Trophoblast cell (in vitro differentiated cells and primary cell): ENCODE data around the gene SSR4.

Source experiments
- DNase-seq, 2 donors: peaks; one replicate each; pipeline ENCODE4 v3.0.0-alpha.2; 2016
- H2AFZ ChIP-seq: 2 replicates; pipeline ENCODE4 v1.6.1; 2013; ENCODE audit warnings: low read length, moderate library complexity, mild to moderate bottlenecking; ENCODE audit not compliant: insufficient read depth, poor library complexity
- H2AK5ac ChIP-seq: 2 replicates; pipeline ENCODE4 v1.6.1; 2013; ENCODE audit warnings: mild to moderate bottlenecking, low read length
- H2BK120ac ChIP-seq: 2 replicates; pipeline ENCODE4 v1.6.1; 2013; ENCODE audit warnings: low read length, mild to moderate bottlenecking, moderate library complexity; ENCODE audit not compliant: insufficient read depth, poor library complexity
- H2BK12ac ChIP-seq: 2 replicates; pipeline ENCODE4 v1.6.1; 2013; ENCODE audit warnings: mild to moderate bottlenecking, low read length, moderate library complexity
- H2BK5ac ChIP-seq: 2 replicates; pipeline ENCODE4 v1.6.1; 2013; ENCODE audit warnings: low read length, low read depth, moderate library complexity, mild to moderate bottlenecking; ENCODE audit not compliant: poor library complexity
- H3K14ac ChIP-seq: 2 replicates; pipeline ENCODE4 v1.6.1; 2013; ENCODE audit warnings: mild to moderate bottlenecking, low read length
- H3K18ac ChIP-seq: 2 replicates; pipeline ENCODE4 v1.6.1; 2013; ENCODE audit warnings: mild to moderate bottlenecking, low read length
- H3K23ac ChIP-seq: 2 replicates; pipeline ENCODE4 v1.6.1; 2013; ENCODE audit warnings: low read length
- H3K27ac ChIP-seq: 2 replicates; pipeline ENCODE4 v1.5.1; 2013; ENCODE audit warnings: low read depth, mild to moderate bottlenecking, inconsistent platforms, low read length, moderate library complexity
- H3K27me3 ChIP-seq: 2 replicates; pipeline ENCODE4 v1.6.1; 2013; ENCODE audit warnings: inconsistent platforms, mild to moderate bottlenecking, low read length, moderate library complexity; ENCODE audit not compliant: insufficient read depth
- H3K36me3 ChIP-seq, 2 experiments: 1 replicate in 1 of 2; 2 replicates in 1 of 2; pipeline ENCODE4 v1.6.1; 2013; ENCODE audit warnings: low read length in 2 of 2, mild to moderate bottlenecking in 2 of 2, moderate library complexity in 1 of 2; ENCODE audit not compliant: insufficient read depth in 2 of 2, control insufficient read depth in 1 of 2
- H3K4ac ChIP-seq: 2 replicates; pipeline ENCODE4 v1.6.1; 2013; ENCODE audit warnings: low read depth, mild to moderate bottlenecking, low read length, moderate library complexity
- H3K4me1 ChIP-seq, 2 experiments: 1 replicate in 1 of 2; 2 replicates in 1 of 2; pipeline ENCODE4 v1.6.1; 2013; ENCODE audit warnings: low read length in 2 of 2, mild to moderate bottlenecking in 2 of 2, moderate library complexity in 1 of 2; ENCODE audit not compliant: insufficient read depth in 2 of 2, control insufficient read depth in 1 of 2
- H3K4me2 ChIP-seq: 2 replicates; pipeline ENCODE4 v1.6.1; 2013; ENCODE audit warnings: inconsistent platforms, mild to moderate bottlenecking, low read length, moderate library complexity
- H3K4me3 ChIP-seq: 2 replicates; pipeline ENCODE4 v1.5.1; 2013; ENCODE audit warnings: mild to moderate bottlenecking, low read depth, low read length, inconsistent platforms
- H3K79me1 ChIP-seq: one replicate; pipeline ENCODE4 v1.6.1; 2013; ENCODE audit warnings: low read length
- H3K79me2 ChIP-seq: 2 replicates; pipeline ENCODE4 v1.6.1; 2013; ENCODE audit warnings: low read length, mild to moderate bottlenecking; ENCODE audit not compliant: control insufficient read depth, insufficient read depth, poor library complexity
- H3K9ac ChIP-seq: 2 replicates; pipeline ENCODE4 v1.6.1; 2013; ENCODE audit warnings: mild to moderate bottlenecking, low read length
- H3K9me3 ChIP-seq: 2 replicates; pipeline ENCODE4 v1.6.1; 2013; ENCODE audit warnings: low read depth, mild to moderate bottlenecking, control low read depth, inconsistent platforms, low read length; ENCODE audit not compliant: insufficient read depth
- H4K12ac ChIP-seq: 2 replicates; pipeline ENCODE4 v1.6.1; 2013; ENCODE audit warnings: low read depth, mild to moderate bottlenecking, low read length, moderate library complexity
- H4K8ac ChIP-seq: 2 replicates; pipeline ENCODE4 v1.6.1; 2013; ENCODE audit warnings: low read depth, mild to moderate bottlenecking, low read length, moderate library complexity
- H4K91ac ChIP-seq: one replicate; pipeline ENCODE4 v1.6.1; 2013; ENCODE audit warnings: low read depth, mild to moderate bottlenecking, low read length, moderate library complexity
- WGBS: extraction: QIAGEN DNeasy Blood & Tissue Kit; methylation state at CpG from one replicate; pipeline ENCODE4 v1.1.7; 2013; ENCODE audit warnings: missing lambda C conversion rate; ENCODE audit not compliant: insufficient read length, insufficient coverage; ENCODE audit errors: extremely low coverage; 5-methylcytosine and 5-hydroxymethylcytosine counted together

SSR4 gene

DNA sequence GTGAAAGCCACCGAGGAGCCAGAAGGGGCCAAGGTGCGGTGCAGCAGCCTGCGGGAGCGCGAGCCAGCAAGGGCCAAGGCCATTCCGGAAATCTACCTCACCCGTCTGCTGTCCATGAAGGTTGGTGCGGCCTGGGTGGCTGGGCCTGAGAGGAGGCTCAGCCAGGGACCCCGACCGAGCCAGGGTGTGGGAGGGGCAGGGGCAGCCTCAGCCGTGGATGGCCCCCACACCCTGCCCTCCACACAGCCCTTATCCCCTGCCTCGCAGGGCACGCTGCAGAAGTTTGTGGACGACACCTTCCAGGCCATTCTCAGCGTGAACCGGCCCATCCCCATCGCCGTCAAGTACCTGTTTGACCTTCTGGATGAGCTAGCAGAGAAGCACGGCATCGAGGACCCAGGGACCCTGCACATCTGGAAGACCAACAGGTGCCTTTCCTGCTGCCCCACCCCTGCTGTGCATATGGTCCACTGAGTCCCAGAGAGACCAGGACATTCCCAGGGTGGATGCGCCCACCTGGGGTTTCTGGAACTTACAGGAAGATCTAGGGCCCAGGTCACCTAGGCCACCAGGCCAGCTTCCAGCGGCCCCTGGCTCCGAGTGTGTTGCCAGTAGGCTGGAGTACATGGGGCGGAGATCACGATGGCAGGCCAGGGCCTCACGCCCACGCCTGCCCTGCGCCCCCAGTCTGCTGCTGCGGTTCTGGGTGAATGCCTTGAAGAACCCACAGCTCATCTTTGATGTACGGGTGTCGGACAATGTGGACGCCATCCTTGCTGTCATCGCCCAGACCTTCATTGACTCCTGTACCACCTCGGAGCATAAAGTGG lies 17.0 kb upstream of the SSR4 start:
- H3K4ac ChIP-seq, result no peak overlapping the region
- H3K4me3 ChIP-seq, result no peak overlapping the region
- no peak overlapping the region for H2AFZ ChIP-seq
- no peak overlapping the region for H4K91ac ChIP-seq
- no peak for DNase-seq
- H2AK5ac ChIP-seq, result no peak overlapping the region
- H3K36me3 ChIP-seq, result no peaks in the 10 kb centered on the region
- H3K79me1 ChIP-seq, result no peaks in the 10 kb centered on the region
- no peak overlapping the region for H2BK5ac ChIP-seq
- H4K12ac ChIP-seq, result no peak overlapping the region
- no peak overlapping the region for H4K8ac ChIP-seq
- no peak overlapping the region for H3K9ac ChIP-seq
- no peak overlapping the region for H3K18ac ChIP-seq
- no peak overlapping the region for H3K14ac ChIP-seq
- H3K4me1 ChIP-seq, result no peaks in the 10 kb centered on the region
- no peaks in the 10 kb centered on the region for H3K27me3 ChIP-seq
- no peak overlapping the region for H3K27ac ChIP-seq
- H3K79me2 ChIP-seq, result no peaks in the 10 kb centered on the region
- no peak overlapping the region for H2BK12ac ChIP-seq
- no peak overlapping the region for H3K4me2 ChIP-seq
- no peak overlapping the region for H2BK120ac ChIP-seq
- H3K9me3 ChIP-seq, result peaks cover 3% of the 10 kb centered on the region
- H3K23ac ChIP-seq, result no peak overlapping the region
- WGBS, result no CpG with 5 or more reads among the region's 34 CpGs

DNA sequence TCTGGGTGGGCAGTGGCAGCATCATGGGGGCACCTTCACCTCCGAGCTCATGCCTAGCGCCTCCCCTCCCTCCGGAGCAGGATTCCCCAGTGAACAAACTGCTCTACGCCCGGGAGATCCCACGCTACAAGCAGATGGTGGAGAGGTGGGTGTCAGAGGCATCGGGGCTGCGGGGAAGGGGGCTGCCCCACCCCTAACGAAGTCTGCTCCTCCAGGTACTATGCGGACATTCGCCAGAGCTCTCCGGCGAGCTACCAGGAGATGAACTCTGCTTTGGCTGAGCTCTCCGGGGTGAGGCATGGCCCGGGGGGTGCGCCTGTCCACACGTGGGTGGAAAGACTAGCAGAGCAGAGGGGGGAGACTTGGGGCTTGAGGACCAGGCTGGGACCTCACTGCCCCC lies 16.3 kb upstream of the SSR4 start:
- no peak overlapping the region for H2AK5ac ChIP-seq
- no peak overlapping the region for H3K4me3 ChIP-seq
- no peak overlapping the region for H3K9ac ChIP-seq
- no peak overlapping the region for H3K14ac ChIP-seq
- H3K27ac ChIP-seq, result no peak overlapping the region
- no CpG with 5 or more reads among the region's 17 CpGs for WGBS
- H3K9me3 ChIP-seq, result peaks cover 3% of the 10 kb centered on the region
- no peak overlapping the region for H2BK5ac ChIP-seq
- no peak overlapping the region for H3K23ac ChIP-seq
- no peak overlapping the region for H3K18ac ChIP-seq
- DNase-seq, result no peak
- H3K4ac ChIP-seq, result no peak overlapping the region
- H4K8ac ChIP-seq, result no peak overlapping the region
- no peak overlapping the region for H4K91ac ChIP-seq
- H4K12ac ChIP-seq, result no peak overlapping the region
- no peaks in the 10 kb centered on the region for H3K27me3 ChIP-seq
- no peak overlapping the region for H2BK12ac ChIP-seq
- H2AFZ ChIP-seq, result no peak overlapping the region
- H3K79me1 ChIP-seq, result no peaks in the 10 kb centered on the region
- no peak overlapping the region for H2BK120ac ChIP-seq
- no peaks in the 10 kb centered on the region for H3K79me2 ChIP-seq
- no peaks in the 10 kb centered on the region for H3K4me1 ChIP-seq
- no peak overlapping the region for H3K4me2 ChIP-seq
- peaks cover 0 to 1% of the 10 kb centered on the region in 2 experiments for H3K36me3 ChIP-seq

DNA sequence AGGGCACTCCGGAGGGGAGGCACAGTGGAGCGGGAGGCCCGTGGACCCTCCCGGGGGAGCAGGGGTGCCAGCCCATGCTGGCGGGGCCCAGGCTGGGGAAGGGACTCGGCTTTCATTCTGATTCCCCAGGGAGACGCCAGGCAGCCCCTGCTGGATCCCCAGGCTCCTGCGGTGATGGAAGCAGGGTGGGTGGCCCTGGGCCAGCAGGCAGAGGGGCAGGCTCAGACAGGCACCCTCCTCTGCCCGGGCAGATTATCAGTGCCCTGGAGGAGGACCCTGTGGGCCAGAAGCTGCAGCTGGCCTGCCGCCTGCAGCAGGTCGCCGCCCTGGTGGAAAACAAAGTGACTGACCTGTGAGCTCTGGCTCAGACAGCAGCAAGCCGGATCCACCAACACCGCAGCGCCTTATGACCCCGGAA lies 15.8 kb upstream of the SSR4 start:
- peaks cover 3% of the 10 kb centered on the region for H3K9me3 ChIP-seq
- H3K79me1 ChIP-seq, result no peaks in the 10 kb centered on the region
- no peak overlapping the region for H2AFZ ChIP-seq
- DNase-seq, result no peak
- no peak overlapping the region for H4K8ac ChIP-seq
- H3K4me1 ChIP-seq, result no peaks in the 10 kb centered on the region
- no peak overlapping the region for H3K4me2 ChIP-seq
- peaks cover 3 to 5% of the 10 kb centered on the region in 2 experiments for H3K36me3 ChIP-seq
- no peaks in the 10 kb centered on the region for H3K27me3 ChIP-seq
- no peaks in the 10 kb centered on the region for H3K79me2 ChIP-seq
- H4K12ac ChIP-seq, result no peak overlapping the region
- H2BK12ac ChIP-seq, result no peak overlapping the region
- H3K9ac ChIP-seq, result no peak overlapping the region
- no peak overlapping the region for H3K4ac ChIP-seq
- no peak overlapping the region for H3K14ac ChIP-seq
- H2BK5ac ChIP-seq, result no peak overlapping the region
- no peak overlapping the region for H2AK5ac ChIP-seq
- H3K4me3 ChIP-seq, result no peak overlapping the region
- H3K18ac ChIP-seq, result no peak overlapping the region
- no peak overlapping the region for H2BK120ac ChIP-seq
- WGBS, result no CpG with 5 or more reads among the region's 16 CpGs
- no peak overlapping the region for H3K23ac ChIP-seq
- H4K91ac ChIP-seq, result no peak overlapping the region
- no peak overlapping the region for H3K27ac ChIP-seq

DNA sequence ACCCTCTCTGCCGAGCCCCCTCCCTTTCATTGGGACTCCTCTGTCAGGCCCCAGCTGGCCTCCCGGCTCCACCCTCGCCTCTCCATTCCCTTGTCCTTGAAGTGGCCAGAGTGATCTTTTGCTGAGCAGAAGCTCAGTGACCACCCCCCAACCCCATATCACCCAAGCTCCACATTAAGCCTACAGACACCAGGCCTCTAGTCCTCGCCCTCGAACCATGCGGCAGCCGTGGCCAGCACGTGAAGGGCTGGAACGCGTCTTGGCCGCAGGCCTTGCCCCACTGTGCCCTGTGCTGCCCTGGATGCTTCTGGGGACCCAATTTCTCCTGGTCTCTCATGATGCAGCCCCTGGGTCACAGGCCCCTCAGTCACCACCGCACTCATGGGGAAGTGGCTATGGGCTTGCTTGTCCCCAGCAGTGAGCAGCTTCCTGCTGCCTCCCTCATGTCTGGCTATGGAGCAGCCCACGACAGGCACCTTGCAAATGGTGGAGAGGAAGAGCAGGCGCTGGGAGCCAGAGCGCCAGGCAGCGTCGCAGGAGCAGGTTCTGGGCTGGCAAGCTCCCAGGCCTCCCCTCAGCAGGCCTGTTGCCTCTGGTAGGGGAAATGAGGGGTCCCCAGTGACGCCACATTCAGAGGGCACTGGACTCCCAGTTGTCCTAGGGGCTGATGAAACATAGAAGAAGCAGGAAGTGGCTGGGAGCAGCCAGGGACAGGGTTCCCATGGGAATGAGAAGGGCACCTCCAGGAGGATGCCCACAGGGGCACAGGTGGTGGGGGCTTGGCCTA lies 14.4 kb upstream of the SSR4 start:
- H3K4ac ChIP-seq, result no peak overlapping the region
- H4K12ac ChIP-seq, result no peak overlapping the region
- H3K4me1 ChIP-seq, result no peaks in the 10 kb centered on the region
- H4K8ac ChIP-seq, result no peak overlapping the region
- no peak overlapping the region for H2BK120ac ChIP-seq
- H3K9ac ChIP-seq, result no peak overlapping the region
- H3K79me2 ChIP-seq, result no peaks in the 10 kb centered on the region
- no peak overlapping the region for H3K14ac ChIP-seq
- H2BK5ac ChIP-seq, result no peak overlapping the region
- H3K27ac ChIP-seq, result no peak overlapping the region
- no CpG with 5 or more reads among the region's 18 CpGs for WGBS
- H3K4me2 ChIP-seq, result no peak overlapping the region
- no peak overlapping the region for H4K91ac ChIP-seq
- DNase-seq, result no peak
- no peaks in the 10 kb centered on the region for H3K27me3 ChIP-seq
- H3K36me3 ChIP-seq, result peaks cover 3 to 7% of the 10 kb centered on the region in 2 experiments
- H3K23ac ChIP-seq, result no peak overlapping the region
- H3K4me3 ChIP-seq, result no peak overlapping the region
- peaks cover 3% of the 10 kb centered on the region for H3K9me3 ChIP-seq
- no peak overlapping the region for H2BK12ac ChIP-seq
- no peak overlapping the region for H2AFZ ChIP-seq
- no peak overlapping the region for H2AK5ac ChIP-seq
- no peak overlapping the region for H3K18ac ChIP-seq
- no peaks in the 10 kb centered on the region for H3K79me1 ChIP-seq
